GM19468 (cell line): ENCODE measurements around the gene SVOP.
"Not testable (repeated sequence)": the region's sequence is repeated elsewhere in the genome, so short reads cannot be mapped to it uniquely, and the experiment has no call there.

Source experiments
- ATAC-seq: cut with Tn5 transposase; IDR thresholded peaks from one replicate; pipeline ENCODE4 v1.9.1; 2021; ENCODE audit warnings: mild to moderate bottlenecking, moderate library complexity, moderate number of reproducible peaks; ENCODE audit not compliant: unreplicated experiment; ENCODE audit errors: extremely low read depth

SVOP gene

GRCh38 chr12:108859923-108860291, 161.0 kb downstream of the SVOP start:
- ATAC-seq: no peak

GRCh38 chr12:108859141-108859922, 161.5 kb downstream of the SVOP start:
- ATAC-seq: not testable (repeated sequence)

DNA sequence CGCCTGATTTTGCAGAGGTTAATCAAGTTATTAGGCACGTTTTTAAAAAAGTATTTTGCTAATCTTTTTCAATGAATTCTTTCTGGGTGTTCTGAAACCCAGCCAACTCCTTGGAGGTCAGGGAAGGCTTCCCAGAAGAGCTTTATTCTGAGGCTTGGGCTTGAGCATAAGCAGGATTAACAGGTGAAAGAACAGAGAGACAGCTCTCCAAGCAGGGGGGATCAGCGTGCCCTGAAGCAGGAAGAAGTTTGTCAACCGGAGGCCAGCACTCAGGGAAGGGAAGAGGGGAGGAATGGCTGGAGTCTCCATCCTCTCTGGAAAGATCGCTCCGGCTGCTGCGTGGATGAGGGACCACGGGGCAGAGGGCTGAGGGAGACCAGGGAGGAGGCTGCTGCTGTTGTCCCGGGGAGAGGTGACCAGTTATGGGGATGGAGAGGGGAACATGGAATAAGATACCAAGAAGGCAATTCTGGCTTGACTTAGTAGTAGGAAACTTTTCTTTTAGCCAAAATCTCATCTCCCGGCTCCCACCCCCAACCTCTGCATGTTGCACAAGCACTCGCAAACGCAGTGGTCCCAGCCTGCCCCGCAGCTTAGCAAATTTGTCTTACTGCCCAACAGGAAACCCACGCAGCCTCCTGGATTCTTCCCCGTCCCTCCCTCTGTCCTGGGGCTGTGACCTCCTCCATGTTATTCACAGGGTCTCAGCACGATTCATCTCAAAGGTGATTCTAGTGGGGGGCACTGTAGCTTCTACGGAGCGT, 162.4 kb downstream of the SVOP start:
- no peak for ATAC-seq
